ENCODE data around the gene TARS1.

DNA sequence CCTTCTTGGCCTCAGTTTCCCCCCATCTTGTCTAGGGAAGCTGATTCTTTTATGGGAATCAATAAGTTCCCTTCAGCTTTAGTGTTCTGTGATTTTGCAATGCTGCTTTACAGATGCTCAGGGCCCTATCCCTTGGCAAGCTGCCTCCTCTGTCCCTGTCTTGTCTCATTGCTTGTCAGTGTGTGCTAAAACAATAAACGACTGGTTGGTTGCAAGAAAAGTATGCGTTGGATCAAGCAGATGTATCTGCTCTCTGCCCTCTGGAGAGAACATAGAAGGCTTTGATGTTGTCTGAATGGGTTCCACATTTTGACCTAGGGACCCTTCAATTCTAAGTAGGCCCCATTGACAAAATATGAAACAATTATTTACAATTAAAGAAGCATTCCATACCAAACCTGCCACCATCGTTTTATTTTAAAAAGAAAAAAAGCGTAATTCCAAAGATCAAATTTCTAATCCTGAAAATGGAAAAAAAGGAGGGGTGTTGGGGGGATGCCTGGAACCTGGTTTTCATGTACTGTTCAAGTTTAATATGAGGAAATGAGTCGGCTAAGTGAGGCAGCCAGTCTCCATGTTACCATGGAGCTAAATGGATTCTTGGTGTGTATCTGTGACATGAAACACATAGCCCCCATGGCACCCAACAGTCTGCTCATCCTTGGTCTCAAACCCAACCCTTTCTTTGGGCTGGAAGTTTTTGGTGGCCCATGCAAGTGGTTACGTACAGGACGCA, 31.2 kb upstream of the TARS1 start:
- TF ChIP-seq, protein P1, sequence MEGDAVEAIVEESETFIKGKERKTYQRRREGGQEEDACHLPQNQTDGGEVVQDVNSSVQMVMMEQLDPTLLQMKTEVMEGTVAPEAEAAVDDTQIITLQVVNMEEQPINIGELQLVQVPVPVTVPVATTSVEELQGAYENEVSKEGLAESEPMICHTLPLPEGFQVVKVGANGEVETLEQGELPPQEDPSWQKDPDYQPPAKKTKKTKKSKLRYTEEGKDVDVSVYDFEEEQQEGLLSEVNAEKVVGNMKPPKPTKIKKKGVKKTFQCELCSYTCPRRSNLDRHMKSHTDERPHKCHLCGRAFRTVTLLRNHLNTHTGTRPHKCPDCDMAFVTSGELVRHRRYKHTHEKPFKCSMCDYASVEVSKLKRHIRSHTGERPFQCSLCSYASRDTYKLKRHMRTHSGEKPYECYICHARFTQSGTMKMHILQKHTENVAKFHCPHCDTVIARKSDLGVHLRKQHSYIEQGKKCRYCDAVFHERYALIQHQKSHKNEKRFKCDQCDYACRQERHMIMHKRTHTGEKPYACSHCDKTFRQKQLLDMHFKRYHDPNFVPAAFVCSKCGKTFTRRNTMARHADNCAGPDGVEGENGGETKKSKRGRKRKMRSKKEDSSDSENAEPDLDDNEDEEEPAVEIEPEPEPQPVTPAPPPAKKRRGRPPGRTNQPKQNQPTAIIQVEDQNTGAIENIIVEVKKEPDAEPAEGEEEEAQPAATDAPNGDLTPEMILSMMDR (IDR thresholded peaks at IDR 0.05 in 8 of 11, conservative IDR thresholded peaks at IDR 0.05 in 3 of 11) = no peak
- TF ChIP-seq POLR2AphosphoS5 (IDR thresholded peaks at IDR 0.05) = no peak
